Testis (tissue), 3 donors: ENCODE results near the gene GUCA2B. TPM values are rescaled to one million over a fixed set of nuclear protein-coding genes. Genes with fewer than 3 reads are reported as not detected.

ENCODE experiments used
- DNase-seq: peaks from one replicate; pipeline ENCODE4 v3.0.0-alpha.2; 2019
- H3K27ac ChIP-seq, 2 donors: fragments of 200-600 bp; sonication (generic); one replicate each; pipeline ENCODE4 v1.5.1; 2019
- H3K27me3 ChIP-seq: fragments of 200-600 bp; sonication (generic); one replicate; pipeline ENCODE4 v1.5.1; 2019
- H3K36me3 ChIP-seq: fragments of 200-600 bp; sonication (generic); one replicate; pipeline ENCODE4 v1.5.1; 2017; ENCODE audit warnings: low read depth; ENCODE audit errors: missing control alignments
- H3K4me1 ChIP-seq: fragments of 200-600 bp; sonication (generic); one replicate; pipeline ENCODE4 v1.5.1; 2019
- H3K4me3 ChIP-seq, 2 donors: fragments of 200-600 bp; sonication (generic); one replicate each; pipeline ENCODE4 v1.5.1; 2017 to 2019
- H3K9me3 ChIP-seq: fragments of 200-600 bp; sonication (generic); one replicate; pipeline ENCODE4 v1.5.1; 2017
- CTCF ChIP-seq, 3 experiments: fragments of 450-650 bp in 2 of 3; fragments of 200-600 bp in 1 of 3; sonication (generic) in 1 of 3; IDR thresholded peaks; one replicate each; pipeline ENCODE4 v1.5.1; 2016 to 2019; ENCODE audit warnings: antibody characterized with exemption in 3 of 3, mild to moderate bottlenecking in 2 of 3, moderate library complexity in 1 of 3
- POLR2A ChIP-seq: fragments of 450-650 bp; IDR thresholded peaks from one replicate; pipeline ENCODE4 v1.6.1; 2017; ENCODE audit warnings: antibody characterized with exemption, mild to moderate bottlenecking, moderate library complexity
- WGBS, 2 donors: methylation state at CpG; one replicate each; pipeline ENCODE4 v1.1.5; 2018; 5-methylcytosine and 5-hydroxymethylcytosine counted together
- intact Hi-C: fragments of 100-400 bp; cut with DNase I; formaldehyde crosslinking; loops from one replicate; pipeline ENCODE4 v1.15.1; 2023; ENCODE audit warnings: low total_unique reads
- polyA plus RNA-seq: library from polyadenylated mRNA; stranded (reverse); fragments of 350-450 nt; fragmentation: Illumina TruSeq; extraction: RNeasy Lipid Tissue Mini Kit (QIAGEN cat#74804); gene quantifications from one replicate; pipeline ENCODE4 v1.2.3, GENCODE V29; 2014; ENCODE audit warnings: low read depth, low replicate concordance; ENCODE audit not compliant: insufficient read depth
- total RNA-seq, 2 donors: library from RNA; depleted of rRNA; stranded (reverse); fragments of >200 nt; gene quantifications; one replicate each; pipeline ENCODE4 v1.2.3, GENCODE V29; 2016

GUCA2B gene
- total and polyA plus RNA-seq, 3 donors from 2014 or later: not detected

GRCh38 chr1:42135426-42135825 lies 17.8 kb upstream of the GUCA2B start:
- no peak for TF ChIP-seq POLR2A
- no peak for TF ChIP-seq CTCF (IDR thresholded peaks at IDR 0.05)
- H3K9me3 ChIP-seq: no peaks in the 10 kb centered on the region
- H3K36me3 ChIP-seq: no peaks in the 10 kb centered on the region
- intact Hi-C loops: no loop called here
- no peaks in the 10 kb centered on the region for H3K27me3 ChIP-seq
- DNase-seq: no peak
- H3K4me1 ChIP-seq: no peaks in the 10 kb centered on the region
- no peak overlapping the region for H3K27ac ChIP-seq
- H3K4me3 ChIP-seq: no peak overlapping the region
- 77 to 91% methylated on average over 3 of the region's 3 CpGs for WGBS, 2 donors

- Histone ChIP-seq H3K4me3 (no peak overlapping the region), H3K4me1 (no peaks in the 10 kb centered on the region), H3K27me3 (no peaks in the 10 kb centered on the region), H3K9me3 (no peaks in the 10 kb centered on the region), H3K36me3 (no peaks in the 10 kb centered on the region), H3K27ac (no peak overlapping the region)
- no peak for DNase-seq
- TF ChIP-seq POLR2A: no peak
- intact Hi-C loops: no loop called here
Observed at GRCh38 chr1:42136466-42136865, 16.7 kb upstream of the GUCA2B start.

GRCh38 chr1:42137766-42138165 lies 15.4 kb upstream of the GUCA2B start:
- 87 to 90% methylated on average over 10 of the region's 10 CpGs for WGBS, 2 donors
- H3K9me3 ChIP-seq: no peaks in the 10 kb centered on the region
- no peak for TF ChIP-seq POLR2A
- TF ChIP-seq CTCF (IDR thresholded peaks at IDR 0.05): no peak
- H3K27me3 ChIP-seq: no peaks in the 10 kb centered on the region
- no peak overlapping the region for H3K27ac ChIP-seq
- intact Hi-C loops: no loop called here
- no peak for DNase-seq
- H3K4me3 ChIP-seq: no peak overlapping the region
- H3K36me3 ChIP-seq: no peaks in the 10 kb centered on the region
- H3K4me1 ChIP-seq: no peaks in the 10 kb centered on the region

GRCh38 chr1:42138586-42138985 lies 14.6 kb upstream of the GUCA2B start:
- no peak for DNase-seq
- TF ChIP-seq POLR2A: no peak
- TF ChIP-seq CTCF (IDR thresholded peaks at IDR 0.05): no peak
- Histone ChIP-seq H3K4me1 (no peaks in the 10 kb centered on the region), H3K36me3 (no peaks in the 10 kb centered on the region), H3K27me3 (no peaks in the 10 kb centered on the region), H3K27ac (no peak overlapping the region), H3K4me3 (no peak overlapping the region), H3K9me3 (no peaks in the 10 kb centered on the region)
- 92 to 96% methylated on average over 4 of the region's 4 CpGs for WGBS, 2 donors
- intact Hi-C loops: no loop called here

GRCh38 chr1:42139444-42139843 lies 13.8 kb upstream of the GUCA2B start:
- no peak for DNase-seq
- Histone ChIP-seq H3K27ac (no peak overlapping the region), H3K4me1 (no peaks in the 10 kb centered on the region), H3K4me3 (no peak overlapping the region), H3K36me3 (no peaks in the 10 kb centered on the region), H3K9me3 (no peaks in the 10 kb centered on the region), H3K27me3 (no peaks in the 10 kb centered on the region)
- intact Hi-C loops: no loop called here
- no peak for TF ChIP-seq CTCF (IDR thresholded peaks at IDR 0.05)
- no peak for TF ChIP-seq POLR2A
- 92 to 96% methylated on average over 3 of the region's 3 CpGs for WGBS, 2 donors
